Measurements from ENCODE around the gene NCOA6.

DNA sequence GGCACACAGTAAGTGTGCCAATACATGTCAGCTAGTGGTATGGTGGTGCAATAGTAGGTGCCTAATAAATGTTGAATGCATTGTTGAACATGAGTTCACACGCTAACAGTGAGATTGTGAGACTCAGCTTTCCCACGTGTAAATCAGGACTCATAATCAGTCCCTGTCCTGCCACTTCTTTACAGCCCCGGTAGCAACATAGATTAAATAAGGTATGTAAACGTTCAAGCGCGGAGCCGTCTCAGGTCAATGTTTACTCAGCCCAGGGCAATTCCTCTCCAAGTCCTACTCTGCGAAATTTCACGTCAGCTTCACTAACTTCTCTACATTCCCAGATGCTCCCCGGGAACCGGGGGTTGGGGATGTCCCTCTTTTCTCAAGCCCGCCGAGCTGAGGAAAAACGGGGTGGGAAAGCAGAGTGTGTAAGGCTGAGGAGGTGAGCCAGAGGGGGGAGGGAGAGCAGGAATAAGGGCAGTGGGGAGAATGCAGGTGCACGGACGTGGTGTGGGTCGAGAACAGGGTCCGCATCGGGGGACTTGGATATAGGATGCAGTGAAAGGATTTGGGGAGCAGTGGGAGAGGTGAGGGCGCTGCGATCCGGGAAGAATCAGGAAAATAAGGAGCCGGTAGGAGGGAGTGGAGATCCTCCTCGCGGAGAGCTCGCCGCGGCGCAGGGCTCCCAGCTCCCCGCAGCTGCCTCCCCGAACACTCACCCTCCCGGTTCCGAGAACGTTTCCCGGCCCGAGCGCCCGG, 121.9 kb downstream of the NCOA6 start:
- TF ChIP-seq POLR2AphosphoS5 (IDR thresholded peaks at IDR 0.05; ENCODE audit: low read depth, low read length) (no peak), POLR2A (IDR thresholded peaks at IDR 0.05; ENCODE audit: low read depth, low read length) (no peak), TAF1 (IDR thresholded peaks at IDR 0.05; ENCODE audit: borderline replicate concordance, low read depth, low read length) (no peak)

Data from GM12892 (cell line).